Measurements from ENCODE around the gene SSBP3.

Gene SSBP3

DNA sequence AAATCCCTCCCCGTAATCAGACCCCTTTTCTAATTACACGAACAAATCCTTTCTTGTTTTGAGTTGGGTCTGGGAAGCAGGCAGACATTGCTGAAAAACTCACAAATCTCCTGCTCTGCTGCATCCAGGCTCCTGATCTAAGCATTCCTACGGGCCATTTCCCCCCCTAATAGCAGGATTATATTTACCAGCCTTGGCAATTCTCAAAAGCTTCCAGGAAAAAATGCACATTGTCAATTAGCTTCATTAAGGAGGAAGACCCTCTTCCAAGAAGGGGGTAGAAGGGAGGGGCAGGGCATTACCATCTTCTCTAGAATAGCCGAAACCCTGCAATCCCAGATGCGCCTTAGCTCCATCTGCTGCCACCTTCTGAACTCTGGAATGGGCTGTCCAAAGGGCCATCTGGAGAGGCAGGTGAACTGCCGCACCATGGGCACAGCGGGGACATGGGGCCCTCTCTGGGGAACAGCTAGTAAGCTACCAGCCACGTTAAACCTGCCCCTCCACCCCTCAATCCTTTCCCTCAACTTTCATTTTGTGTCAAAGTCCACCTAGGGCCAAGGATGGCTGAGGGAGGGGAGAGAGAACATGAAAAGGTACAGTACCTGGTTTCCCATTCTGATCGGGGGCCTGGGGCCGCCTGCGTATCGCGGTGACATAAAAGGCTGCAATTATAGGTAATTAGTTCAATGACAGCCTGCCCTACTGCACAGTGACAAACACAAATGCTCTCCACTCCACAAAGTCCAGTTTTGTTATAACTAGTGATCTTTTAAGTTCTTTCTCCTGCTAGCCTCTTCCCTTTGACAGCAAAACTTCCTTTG, 149.5 kb downstream of the SSBP3 start:
- no peak overlapping the region for H3K27ac ChIP-seq (ENCODE audit: low read length)
- no peak overlapping the region for H2AFZ ChIP-seq (ENCODE audit: low read depth, low read length)
- TF ChIP-seq, protein P1, sequence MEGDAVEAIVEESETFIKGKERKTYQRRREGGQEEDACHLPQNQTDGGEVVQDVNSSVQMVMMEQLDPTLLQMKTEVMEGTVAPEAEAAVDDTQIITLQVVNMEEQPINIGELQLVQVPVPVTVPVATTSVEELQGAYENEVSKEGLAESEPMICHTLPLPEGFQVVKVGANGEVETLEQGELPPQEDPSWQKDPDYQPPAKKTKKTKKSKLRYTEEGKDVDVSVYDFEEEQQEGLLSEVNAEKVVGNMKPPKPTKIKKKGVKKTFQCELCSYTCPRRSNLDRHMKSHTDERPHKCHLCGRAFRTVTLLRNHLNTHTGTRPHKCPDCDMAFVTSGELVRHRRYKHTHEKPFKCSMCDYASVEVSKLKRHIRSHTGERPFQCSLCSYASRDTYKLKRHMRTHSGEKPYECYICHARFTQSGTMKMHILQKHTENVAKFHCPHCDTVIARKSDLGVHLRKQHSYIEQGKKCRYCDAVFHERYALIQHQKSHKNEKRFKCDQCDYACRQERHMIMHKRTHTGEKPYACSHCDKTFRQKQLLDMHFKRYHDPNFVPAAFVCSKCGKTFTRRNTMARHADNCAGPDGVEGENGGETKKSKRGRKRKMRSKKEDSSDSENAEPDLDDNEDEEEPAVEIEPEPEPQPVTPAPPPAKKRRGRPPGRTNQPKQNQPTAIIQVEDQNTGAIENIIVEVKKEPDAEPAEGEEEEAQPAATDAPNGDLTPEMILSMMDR (IDR thresholded peaks at IDR 0.05; ENCODE audit: low read depth, low read length): no peak
- no peak for TF ChIP-seq EZH2phosphoT487 (IDR thresholded peaks at IDR 0.05; ENCODE audit: low read depth)
- no peaks in the 10 kb centered on the region for H4K20me1 ChIP-seq (ENCODE audit: insufficient read depth, low read length)
- no peaks in the 10 kb centered on the region for H3K4me1 ChIP-seq (ENCODE audit: low read length)
- H3K9me3 ChIP-seq (ENCODE audit: insufficient read depth, low read length): no peaks in the 10 kb centered on the region
- H3K27me3 ChIP-seq (ENCODE audit: low read depth, low read length): no peaks in the 10 kb centered on the region
- no peaks in the 10 kb centered on the region for H3K36me3 ChIP-seq (replicated peaks; ENCODE audit: low read depth, low read length)
- H3K79me2 ChIP-seq (ENCODE audit: low read length): no peaks in the 10 kb centered on the region
- no peak overlapping the region for H3K9ac ChIP-seq (ENCODE audit: low read length)
- no peak overlapping the region for H3K4me3 ChIP-seq (ENCODE audit: low read length)
- H3K4me2 ChIP-seq (ENCODE audit: low read length): no peak overlapping the region

DNA sequence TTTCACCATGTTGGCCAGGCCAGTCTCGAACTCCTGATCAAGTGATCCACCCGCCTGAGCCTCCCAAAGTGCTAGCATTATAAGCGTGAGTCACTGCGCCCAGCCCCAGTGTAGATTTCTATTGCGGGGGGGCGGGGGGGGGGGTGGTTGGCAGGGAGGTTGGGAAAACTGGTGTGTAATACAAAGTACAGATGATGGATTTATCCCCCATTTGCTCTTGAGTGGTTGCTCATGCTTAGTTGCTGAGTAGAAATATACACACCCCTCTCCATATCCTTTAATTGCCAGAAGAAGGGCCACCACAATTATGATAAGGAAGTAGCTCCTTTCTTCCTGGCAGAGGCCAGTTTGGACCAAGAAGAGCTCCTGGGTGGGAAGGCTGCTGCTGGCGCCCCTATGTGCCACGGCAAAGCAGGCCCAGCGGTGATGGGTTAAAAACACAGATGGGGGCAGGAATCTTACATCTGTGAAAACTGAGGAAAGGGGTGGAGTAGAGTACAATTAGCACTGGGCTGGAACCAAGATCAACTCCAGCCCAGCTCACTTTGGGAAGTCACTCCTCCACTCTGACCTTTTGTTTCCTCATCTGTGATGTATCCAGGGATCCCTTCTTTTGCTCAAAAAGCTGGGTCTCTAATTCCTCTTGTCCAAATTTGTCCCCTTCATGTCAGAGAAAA, 151.0 kb downstream of the SSBP3 start:
- H3K36me3 ChIP-seq (replicated peaks; ENCODE audit: low read depth, low read length): no peaks in the 10 kb centered on the region
- no peaks in the 10 kb centered on the region for H4K20me1 ChIP-seq (ENCODE audit: insufficient read depth, low read length)
- no peak overlapping the region for H3K27ac ChIP-seq (ENCODE audit: low read length)
- H2AFZ ChIP-seq (ENCODE audit: low read depth, low read length): no peak overlapping the region
- H3K4me2 ChIP-seq (ENCODE audit: low read length): no peak overlapping the region
- no peaks in the 10 kb centered on the region for H3K4me1 ChIP-seq (ENCODE audit: low read length)
- H3K27me3 ChIP-seq (ENCODE audit: low read depth, low read length): no peaks in the 10 kb centered on the region
- TF ChIP-seq EZH2phosphoT487 (IDR thresholded peaks at IDR 0.05; ENCODE audit: low read depth): no peak
- TF ChIP-seq, protein P1 (IDR thresholded peaks at IDR 0.05; ENCODE audit: low read depth, low read length): no peak
- no peak overlapping the region for H3K4me3 ChIP-seq (ENCODE audit: low read length)
- H3K9ac ChIP-seq (ENCODE audit: low read length): no peak overlapping the region
- H3K79me2 ChIP-seq (ENCODE audit: low read length): no peaks in the 10 kb centered on the region
- H3K9me3 ChIP-seq (ENCODE audit: insufficient read depth, low read length): no peaks in the 10 kb centered on the region

DNA sequence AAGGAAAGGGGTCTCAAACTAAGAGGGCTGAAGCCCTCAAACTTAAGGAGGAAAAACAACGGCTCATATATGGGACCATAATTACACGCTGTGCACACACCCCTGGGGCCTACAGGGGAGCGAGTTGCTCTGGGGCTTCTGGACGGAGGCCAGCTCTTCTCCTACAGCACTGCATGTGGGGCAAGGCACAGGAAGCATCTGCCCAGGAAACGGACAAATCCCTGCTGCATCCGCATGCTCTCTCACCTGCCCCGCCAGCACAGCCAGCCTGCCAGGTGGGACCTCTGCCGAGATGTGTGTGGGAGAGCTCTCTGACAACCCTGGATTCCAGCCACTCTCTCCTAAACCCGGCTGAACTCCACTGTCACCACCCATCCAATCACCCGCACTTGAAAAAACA, 152.1 kb downstream of the SSBP3 start:
- Histone ChIP-seq H3K4me3 (ENCODE audit: low read length) (no peak overlapping the region), H3K4me1 (ENCODE audit: low read length) (no peaks in the 10 kb centered on the region), H3K4me2 (ENCODE audit: low read length) (no peak overlapping the region), H3K27ac (ENCODE audit: low read length) (no peak overlapping the region), H3K79me2 (ENCODE audit: low read length) (no peaks in the 10 kb centered on the region), H4K20me1 (ENCODE audit: insufficient read depth, low read length) (no peaks in the 10 kb centered on the region), H2AFZ (ENCODE audit: low read depth, low read length) (no peak overlapping the region), H3K36me3 (replicated peaks; ENCODE audit: low read depth, low read length) (no peaks in the 10 kb centered on the region), H3K9me3 (ENCODE audit: insufficient read depth, low read length) (no peaks in the 10 kb centered on the region), H3K27me3 (ENCODE audit: low read depth, low read length) (no peaks in the 10 kb centered on the region), H3K9ac (ENCODE audit: low read length) (no peak overlapping the region)
- no peak for TF ChIP-seq EZH2phosphoT487 (IDR thresholded peaks at IDR 0.05; ENCODE audit: low read depth)
- TF ChIP-seq, protein P1 (IDR thresholded peaks at IDR 0.05; ENCODE audit: low read depth, low read length): no peak

DNA sequence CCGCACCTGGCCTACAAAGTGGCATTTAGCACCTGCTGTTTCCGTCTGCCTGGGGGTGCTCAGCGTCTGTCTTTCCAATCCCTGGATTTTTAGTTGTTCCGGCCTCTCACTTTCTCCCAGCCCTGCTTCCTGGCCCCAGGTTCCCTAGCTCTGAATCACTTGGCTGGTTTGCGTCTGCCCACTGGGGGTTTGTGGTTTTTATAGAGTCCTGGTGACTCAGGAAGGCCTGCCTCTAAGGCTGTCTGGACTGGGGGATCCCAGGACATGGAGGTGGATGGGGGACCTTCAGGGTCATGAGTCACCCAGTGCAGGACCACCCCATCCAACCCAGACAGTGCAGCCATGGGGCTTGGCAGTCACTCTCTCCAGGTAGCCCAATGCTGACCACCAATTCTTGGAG, 152.7 kb downstream of the SSBP3 start:
- no peaks in the 10 kb centered on the region for H3K36me3 ChIP-seq (replicated peaks; ENCODE audit: low read depth, low read length)
- no peaks in the 10 kb centered on the region for H3K27me3 ChIP-seq (ENCODE audit: low read depth, low read length)
- no peaks in the 10 kb centered on the region for H3K9me3 ChIP-seq (ENCODE audit: insufficient read depth, low read length)
- no peak overlapping the region for H3K27ac ChIP-seq (ENCODE audit: low read length)
- no peak overlapping the region for H3K4me3 ChIP-seq (ENCODE audit: low read length)
- no peak overlapping the region for H3K4me2 ChIP-seq (ENCODE audit: low read length)
- H3K79me2 ChIP-seq (ENCODE audit: low read length): no peaks in the 10 kb centered on the region
- TF ChIP-seq EZH2phosphoT487 (IDR thresholded peaks at IDR 0.05; ENCODE audit: low read depth): no peak
- TF ChIP-seq, protein P1 (IDR thresholded peaks at IDR 0.05; ENCODE audit: low read depth, low read length): no peak
- H2AFZ ChIP-seq (ENCODE audit: low read depth, low read length): no peak overlapping the region
- no peaks in the 10 kb centered on the region for H4K20me1 ChIP-seq (ENCODE audit: insufficient read depth, low read length)
- no peaks in the 10 kb centered on the region for H3K4me1 ChIP-seq (ENCODE audit: low read length)
- H3K9ac ChIP-seq (ENCODE audit: low read length): no peak overlapping the region
